ENCODE data around the gene MINDY1. TPM values are rescaled to one million over a fixed set of nuclear protein-coding genes. Genes with fewer than 3 reads are reported as not detected.

Gene MINDY1
- total and polyA plus RNA-seq, 8 donors = 23.1 to 35.5 (median 30.6) TPM

DNA sequence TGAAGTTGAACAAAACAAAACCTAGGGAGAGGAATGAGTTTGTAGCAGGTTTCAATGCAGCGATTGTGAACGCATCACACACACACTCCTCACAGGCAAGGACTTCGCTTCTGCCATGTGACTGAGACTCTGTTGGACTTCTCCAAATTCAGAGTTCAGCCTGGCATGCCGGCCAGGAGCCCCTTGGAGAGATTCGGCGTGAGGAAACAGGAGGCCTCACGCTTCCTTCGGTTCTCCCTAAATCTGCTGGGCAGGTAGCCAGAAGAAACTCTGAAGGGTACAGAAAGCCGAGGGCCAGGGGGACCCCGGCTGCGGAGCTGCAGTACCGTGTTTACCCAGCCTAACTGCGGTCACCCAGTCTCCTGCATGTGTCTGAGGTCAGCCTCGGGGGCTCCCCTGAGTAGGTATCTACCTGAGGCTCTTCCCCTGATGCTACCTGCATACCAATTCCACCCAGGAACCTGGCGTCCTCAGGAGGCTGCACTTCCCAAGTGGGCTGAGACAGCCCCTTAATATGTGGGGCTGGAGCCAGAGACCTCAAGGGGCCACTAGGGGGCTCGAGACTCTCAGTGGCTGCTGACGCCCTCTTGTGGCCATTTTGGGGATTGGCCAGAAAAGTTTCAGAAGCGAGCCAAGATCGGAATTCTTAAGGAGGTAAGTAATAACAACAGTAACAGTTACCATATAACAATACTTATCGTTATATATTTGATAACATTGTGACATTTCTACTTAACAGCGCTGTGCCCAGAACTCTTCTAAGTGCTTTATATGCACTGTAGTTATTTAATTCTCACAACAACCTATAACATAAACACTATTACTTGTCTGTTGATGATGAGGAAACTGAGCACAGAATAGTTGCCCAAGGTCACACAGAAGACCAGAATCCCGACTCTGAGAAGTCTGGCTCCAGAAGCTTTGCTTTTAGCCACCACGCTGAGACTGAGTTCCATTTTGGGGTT, 27.3 kb downstream of the MINDY1 start:
- FAIRE-seq = peak; percentile 41
- Histone ChIP-seq H3K36me3 (no peaks in the 10 kb centered on the region), H3K9me3 (no peaks in the 10 kb centered on the region), H3K4me1 (peaks cover 0 to 17% (median 5%) of the 10 kb centered on the region in 3 donors), H3K27ac (peak overlapping the region; percentile 31 to 77 (median 48)), H3K27me3 (no peaks in the 10 kb centered on the region), H3K4me3 (peak overlapping the region in 2 of 4 donors; percentile 16 to 35)
- 14% methylated on average over 23 of the region's 23 CpGs for WGBS, 2 donors
- peak; percentile 29 to 66 (median 58) for ATAC-seq
- TF ChIP-seq CTCF (IDR thresholded peaks at IDR 0.05) = peak; percentile 99 to 100 (median 100)
- DNase-seq = peak; percentile 81 to 91 (median 87)
- intact Hi-C loops (cut with DNase I) = no loop called here

- no peak for TF ChIP-seq CTCF (IDR thresholded peaks at IDR 0.05)
- intact Hi-C loops (cut with DNase I) = no loop called here
- Histone ChIP-seq H3K27me3 (no peaks in the 10 kb centered on the region), H3K36me3 (no peaks in the 10 kb centered on the region), H3K9me3 (no peaks in the 10 kb centered on the region), H3K4me3 (no peak overlapping the region), H3K4me1 (peaks cover 7 to 25% (median 9%) of the 10 kb centered on the region in 3 donors), H3K27ac (peak overlapping the region in 2 of 4 donors; percentile 51 to 73)
- no peak for FAIRE-seq
- WGBS, 2 donors = 53 to 58% methylated on average over 11 of the region's 11 CpGs
- DNase-seq = peak; percentile 49 to 82 (median 76)
- ATAC-seq = peak in 2 of 4 donors; percentile 34 to 49
These were observed 29.6 kb downstream of the MINDY1 start for GRCh38 chr1:150976879-150977694.

DNA sequence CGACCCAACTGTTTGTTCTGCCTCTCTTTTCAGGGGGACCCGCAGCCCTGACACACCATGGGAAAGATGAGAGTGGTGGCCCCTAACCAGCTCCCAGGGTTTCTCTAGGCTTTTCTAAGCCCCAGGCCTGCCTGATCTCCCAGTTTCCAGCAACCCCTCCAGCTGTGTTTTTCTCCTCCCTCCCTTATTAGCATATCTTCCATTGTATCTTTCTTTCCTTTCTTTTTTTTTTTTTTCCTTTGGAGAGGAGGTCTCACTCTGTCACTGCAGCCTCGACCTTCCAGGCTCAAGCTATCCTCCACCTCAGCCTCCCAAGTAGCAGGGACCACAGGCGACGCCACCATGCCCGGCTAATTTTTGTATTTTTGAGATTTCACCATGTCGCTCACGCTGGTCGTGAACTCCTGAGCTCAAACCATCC, 30.3 kb downstream of the MINDY1 start:
- Histone ChIP-seq H3K4me1 (peaks cover 12 to 31% (median 13%) of the 10 kb centered on the region in 3 donors), H3K9me3 (no peaks in the 10 kb centered on the region), H3K27ac (peak overlapping the region in 2 of 4 donors; percentile 51 to 73), H3K27me3 (no peaks in the 10 kb centered on the region), H3K36me3 (no peaks in the 10 kb centered on the region), H3K4me3 (no peak overlapping the region)
- 90 to 96% methylated on average over 9 of the region's 9 CpGs for WGBS, 2 donors
- no peak for TF ChIP-seq CTCF (IDR thresholded peaks at IDR 0.05)
- DNase-seq (no peak), FAIRE-seq (no peak), ATAC-seq (no peak)
- intact Hi-C loops (cut with DNase I) = no loop called here

GRCh38 chr1:150974580-150975478, 31.9 kb downstream of the MINDY1 start, which contains the start of gene CERS2:
CERS2 (minus strand) TSS chr1:150974835; CDS start chr1:150969090, 5,745 bp downstream.
- FAIRE-seq (no peak), ATAC-seq (peak; percentile 54 to 78 (median 71))
- TF ChIP-seq CTCF (IDR thresholded peaks at IDR 0.05) = no peak

More at GRCh38 chr1:150974580-150975478, 31.9 kb downstream of the MINDY1 start, which contains the start of gene CERS2:
- Histone ChIP-seq H3K27ac (peak within 1 kb of the TSS; percentile 82 to 91 (median 89)), H3K9me3 (no peaks in the 10 kb centered on the region), H3K36me3 (no peaks in the 10 kb centered on the region), H3K4me1 (peaks cover 19 to 43% (median 23%) of the 10 kb centered on the region in 3 donors), H3K4me3 (peak within 1 kb of the TSS; percentile 72 to 86 (median 76)), H3K27me3 (no peaks in the 10 kb centered on the region)
- 5 to 16% methylated on average over 45 to 106 of the region's 106 CpGs for WGBS, 2 donors
- intact Hi-C loops (cut with DNase I) = no loop called here
- DNase-seq = peak; percentile 83 to 95 (median 88)

Data from pancreas (tissue), 10 donors.